Measurements from ENCODE around the gene MRPL1.
A peak's percentile ranks its signal among the peaks of the same experiment; 100 is the strongest.
"Not testable (repeated sequence)": the region's sequence is repeated elsewhere in the genome, so short reads cannot be mapped to it uniquely, and the experiment has no call there.

Gene MRPL1

DNA sequence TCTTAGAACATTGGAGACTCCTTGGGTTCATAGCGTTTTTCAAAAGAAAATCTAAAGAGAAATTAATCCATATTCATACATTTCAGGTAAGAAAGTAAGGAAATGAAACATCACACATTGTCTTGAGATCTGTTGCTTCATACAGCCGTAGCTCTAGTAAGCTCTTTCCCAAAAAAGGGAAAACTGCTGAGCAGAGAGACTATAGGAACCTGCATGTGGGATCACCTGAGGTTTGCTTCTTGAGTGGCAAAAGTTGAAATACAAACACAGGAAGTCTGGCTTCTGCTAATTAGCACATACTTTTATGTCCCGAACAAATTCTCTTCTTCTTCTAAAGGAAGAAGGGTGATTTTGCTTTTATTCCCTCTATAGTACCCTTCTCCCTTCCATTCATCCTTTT is 57.7 kb downstream of the MRPL1 start:
- no peak for DNase-seq

DNA sequence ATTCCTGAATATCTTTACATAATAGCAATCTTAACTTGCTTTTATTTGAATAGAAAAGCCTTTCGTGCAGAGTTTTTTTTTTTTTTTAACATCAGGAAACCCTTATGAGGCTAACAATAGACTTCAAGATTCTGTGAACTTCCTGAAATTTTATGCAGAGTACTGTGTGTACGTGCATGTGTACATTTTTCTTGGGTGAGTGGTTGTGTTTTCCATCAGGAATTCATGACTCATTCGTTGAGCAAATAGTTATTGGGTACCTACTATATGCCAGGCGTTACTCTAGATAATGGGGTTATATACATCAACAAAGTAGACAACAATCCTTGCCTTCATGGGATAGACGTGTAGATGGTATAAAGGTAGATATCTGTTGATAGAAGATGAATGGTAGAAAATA is 59.1 kb downstream of the MRPL1 start:
- DNase-seq = no peak

DNA sequence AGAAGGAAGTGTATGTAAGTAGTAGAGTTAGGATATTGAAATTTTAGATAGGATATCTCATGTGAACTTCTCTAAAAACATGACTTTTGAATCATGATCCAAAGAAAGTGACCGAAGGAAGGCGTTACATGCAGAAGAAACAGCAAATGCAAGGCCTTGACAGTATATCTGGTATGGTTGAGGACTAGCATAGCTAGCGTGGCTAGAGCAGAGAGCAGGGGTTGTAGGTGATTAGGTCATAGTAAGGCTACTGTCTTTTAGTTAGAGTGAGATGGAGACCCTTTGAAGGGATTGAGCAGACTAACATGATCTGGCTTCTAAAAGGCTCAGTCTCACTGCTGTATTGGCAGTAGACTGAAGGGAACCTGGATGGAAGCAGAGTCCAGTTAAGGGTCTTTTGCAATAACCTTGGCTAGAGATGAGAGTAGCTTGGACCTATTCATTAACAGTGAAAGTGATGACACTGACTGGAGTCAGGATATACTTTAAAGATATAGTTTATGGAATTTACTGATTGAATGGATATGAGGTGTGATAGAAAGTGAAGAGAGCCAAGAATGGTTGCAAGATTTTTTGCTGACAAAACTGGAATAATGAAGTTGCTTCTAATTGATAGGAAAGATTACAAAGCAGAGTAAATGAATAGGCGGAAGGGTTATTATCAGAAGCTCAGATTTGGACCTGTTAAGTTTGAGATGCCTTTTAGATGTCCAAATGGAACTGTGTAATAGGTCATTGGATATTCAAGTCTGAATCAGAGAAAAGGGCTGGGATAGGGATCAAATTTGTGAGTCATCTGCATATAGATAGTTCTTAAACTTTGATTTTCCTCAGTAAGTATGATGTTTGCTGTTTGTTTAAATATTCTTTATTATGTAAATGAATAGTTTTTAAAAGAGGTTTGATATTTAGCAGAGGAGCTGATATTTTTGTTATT is 59.8 kb downstream of the MRPL1 start:
- DNase-seq = no peak

DNA sequence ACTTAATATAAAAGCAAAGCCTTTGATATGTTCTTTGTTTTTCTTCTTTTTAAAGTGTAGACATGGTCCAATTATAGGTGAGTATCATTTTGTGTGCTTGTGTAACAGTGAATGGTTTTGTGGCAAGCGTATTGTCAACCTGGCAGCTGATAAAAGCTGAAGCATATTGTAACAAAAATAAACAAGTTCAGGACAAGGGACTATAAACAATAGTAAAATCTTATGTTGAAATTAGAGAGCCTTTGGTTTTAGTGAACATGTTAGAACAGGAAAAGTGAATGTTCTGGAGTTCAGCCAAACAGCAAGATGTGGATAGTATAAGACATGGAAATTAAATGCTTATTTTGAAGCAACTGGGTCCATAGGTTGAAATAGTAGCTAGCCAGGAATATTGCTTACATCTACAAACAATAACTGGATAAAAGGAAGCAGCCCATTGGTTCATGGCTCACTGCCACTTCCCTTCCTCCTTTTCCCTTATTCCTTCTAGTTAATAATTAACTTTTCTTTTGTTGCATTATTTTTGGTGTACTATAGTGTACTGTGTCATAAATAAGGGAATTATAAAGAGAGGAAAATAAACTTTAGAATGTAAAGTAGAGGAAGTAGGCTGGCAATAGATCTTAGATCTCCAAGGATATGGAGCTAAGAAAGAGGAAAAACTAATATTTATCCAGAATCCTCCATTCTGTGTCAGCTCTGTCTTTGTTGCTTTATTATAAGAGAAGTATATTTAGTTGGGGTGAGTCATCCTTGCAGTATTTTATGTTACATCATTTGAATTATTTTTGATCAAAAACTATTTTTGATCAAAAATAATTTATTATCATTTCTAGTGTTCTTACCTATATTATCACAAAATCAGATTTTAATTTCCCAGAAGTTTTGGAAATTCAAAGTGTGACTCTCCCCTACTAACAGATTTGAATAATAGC is 65.6 kb downstream of the MRPL1 start:
- no peak for DNase-seq

DNA sequence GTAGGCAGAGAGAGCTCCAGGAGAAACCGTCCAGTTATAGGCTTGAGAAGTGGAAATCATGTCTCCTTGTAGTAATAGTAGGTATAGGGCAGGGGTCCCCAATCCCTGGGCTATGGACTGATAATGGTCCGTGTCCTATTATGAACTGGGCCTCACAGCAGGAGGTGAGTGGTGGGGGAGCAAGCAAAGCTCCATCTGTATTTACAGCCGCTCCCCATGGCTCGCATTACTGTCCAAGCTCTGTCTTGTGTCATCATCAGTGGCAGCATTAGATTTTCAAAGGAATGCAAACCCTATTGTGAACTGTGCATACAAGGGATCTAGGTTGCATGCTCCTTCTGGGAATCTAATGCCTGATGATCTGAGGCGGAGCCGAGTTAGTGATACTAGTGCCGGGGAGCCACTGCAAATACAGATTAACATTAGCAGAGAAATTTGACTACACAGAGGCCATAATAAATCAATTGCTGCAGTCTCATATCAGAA is 67.6 kb downstream of the MRPL1 start:
- DNase-seq = no peak

DNA sequence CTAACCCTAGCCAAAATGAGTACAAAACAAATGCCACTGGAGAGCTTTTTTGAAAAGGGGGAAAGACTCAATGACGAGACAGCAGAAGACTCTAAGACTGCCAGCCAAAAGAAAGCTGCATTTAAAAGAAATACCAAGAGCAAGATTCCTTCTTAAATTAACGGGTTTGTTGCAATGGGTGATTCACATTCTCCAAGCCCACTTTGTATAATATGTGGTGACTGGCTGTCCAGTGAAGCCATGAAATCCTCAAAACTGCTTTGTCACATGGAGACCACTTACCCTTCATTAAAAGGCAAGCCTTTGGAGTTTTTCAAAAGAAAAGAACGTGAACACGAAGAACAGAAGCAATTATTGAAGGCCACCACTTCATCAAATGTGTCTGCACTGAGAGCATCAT is 68.2 kb downstream of the MRPL1 start:
- DNase-seq = no peak

DNA sequence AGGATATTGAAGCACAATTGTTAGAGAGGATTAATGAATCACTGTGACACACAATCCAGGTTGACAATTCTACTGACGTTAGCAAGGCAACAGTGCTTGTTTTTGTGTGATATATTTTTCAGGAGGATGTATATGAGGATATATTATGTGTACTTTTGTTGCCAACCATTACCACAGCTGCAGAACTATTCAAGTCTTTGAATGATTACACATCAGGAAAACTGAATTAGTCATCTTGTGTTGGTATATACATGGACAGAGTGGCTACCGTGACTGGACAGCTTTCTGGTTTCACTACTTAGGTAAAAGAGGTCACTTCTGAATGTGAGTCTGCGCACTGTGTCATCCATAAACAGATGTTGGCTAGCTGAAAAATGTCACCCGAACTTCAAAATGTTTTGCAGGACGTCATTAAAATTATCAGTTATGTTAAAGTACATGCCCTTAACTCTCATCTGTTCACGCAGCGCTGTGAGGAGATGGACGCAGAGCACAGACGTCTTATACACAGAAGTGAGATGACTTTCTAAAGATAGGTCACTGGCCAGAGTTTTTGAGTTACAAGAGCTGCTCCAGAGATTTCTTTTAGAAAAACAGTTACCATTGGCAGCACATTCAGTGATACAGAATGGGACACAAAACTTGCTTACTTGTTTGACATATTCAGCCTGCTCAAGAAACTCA is 69.0 kb downstream of the MRPL1 start:
- DNase-seq = no peak

- no peak for DNase-seq
Observed at GRCh38 chr4:77938560-77938959, 75.9 kb downstream of the MRPL1 start.

GRCh38 chr4:77945929-77946328 is 83.3 kb downstream of the MRPL1 start:
- not testable (repeated sequence) for DNase-seq

DNA sequence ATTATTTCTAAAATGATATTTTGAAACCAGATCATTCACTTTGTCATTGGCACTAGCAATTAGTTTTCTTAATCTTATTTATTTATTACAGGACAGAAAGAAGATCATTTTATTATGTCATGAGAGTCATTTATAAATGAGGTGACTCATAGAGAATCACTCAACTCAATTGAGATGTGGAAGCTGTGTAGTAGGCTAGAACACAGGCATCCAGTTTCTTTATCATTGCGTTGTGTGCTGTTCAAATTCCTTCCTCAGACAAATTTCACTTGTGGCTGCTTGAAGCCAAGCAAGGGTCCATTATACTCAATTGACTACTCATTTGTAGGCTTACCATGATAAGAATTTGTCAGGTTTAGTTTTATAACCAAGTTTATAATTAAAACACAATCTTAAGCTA is 87.6 kb downstream of the MRPL1 start:
- DNase-seq = no peak

DNA sequence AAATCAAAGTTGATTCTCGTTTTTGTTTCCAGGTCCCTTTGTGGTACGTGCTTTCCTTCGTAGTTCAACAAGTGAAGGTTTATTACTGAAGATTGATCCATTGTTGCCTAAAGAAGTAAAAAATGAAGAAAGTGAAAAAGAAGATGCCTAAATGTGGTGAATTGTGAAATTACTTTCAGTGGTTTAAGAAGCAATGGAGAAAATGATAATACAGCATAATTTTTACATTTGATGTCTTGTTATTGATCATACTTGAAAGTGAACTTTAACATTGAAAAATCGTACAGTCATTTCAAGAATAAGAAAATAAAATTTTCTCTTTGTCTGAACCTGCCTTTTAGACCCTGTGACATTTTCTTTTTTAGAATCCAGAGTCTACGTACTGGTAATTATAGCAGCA is 89.8 kb downstream of the MRPL1 start:
- DNase-seq = peak; percentile 47

GRCh38 chr4:77954690-77955089 is 92.1 kb downstream of the MRPL1 start:
- DNase-seq = no peak

- DNase-seq = no peak
Observed at GRCh38 chr4:77956917-77957316, 94.3 kb downstream of the MRPL1 start.

DNA sequence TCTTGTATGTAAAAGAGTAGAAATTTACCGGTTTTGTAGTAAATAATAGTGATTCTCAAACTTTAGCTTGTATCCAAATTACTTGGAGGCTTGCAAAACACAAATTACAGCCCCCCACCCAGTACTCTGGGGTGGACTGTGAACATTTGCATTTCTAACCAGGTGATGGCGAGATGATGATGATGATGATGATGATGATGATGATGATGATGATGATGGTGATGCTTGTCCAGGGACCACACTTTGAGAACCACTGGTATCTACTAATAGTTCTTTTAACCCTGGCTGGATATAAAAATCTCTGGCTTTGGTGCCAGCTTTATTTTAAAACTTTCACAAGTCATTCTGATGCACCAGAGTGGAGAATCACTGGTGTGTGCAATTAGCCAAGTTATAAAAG is 96.3 kb downstream of the MRPL1 start:
- DNase-seq = no peak

- peak; percentile 28 for DNase-seq
Observed at GRCh38 chr4:77959566-77960338, 97.1 kb downstream of the MRPL1 start.

- DNase-seq = no peak
Observed at GRCh38 chr4:77960367-77960766, 97.7 kb downstream of the MRPL1 start.

DNA sequence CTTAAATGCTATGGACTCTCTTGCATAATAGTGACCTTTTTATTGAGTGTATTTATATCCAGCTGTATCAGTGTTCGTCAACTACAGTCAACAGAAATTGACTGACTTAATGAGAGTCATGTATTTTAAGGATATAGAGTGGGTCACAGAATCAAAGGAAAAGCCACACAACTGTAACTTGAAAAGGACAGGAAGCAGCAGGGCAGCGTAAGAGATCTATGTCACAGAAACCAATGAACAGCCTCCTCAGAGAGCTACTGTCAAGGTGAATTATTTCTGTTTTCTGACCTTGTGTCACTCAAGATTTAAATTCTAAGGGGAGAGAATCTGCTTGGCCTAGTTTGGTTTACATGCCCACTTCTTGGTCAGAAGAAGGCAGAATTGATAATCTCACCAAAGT is 100.4 kb downstream of the MRPL1 start:
- no peak for DNase-seq

DNA sequence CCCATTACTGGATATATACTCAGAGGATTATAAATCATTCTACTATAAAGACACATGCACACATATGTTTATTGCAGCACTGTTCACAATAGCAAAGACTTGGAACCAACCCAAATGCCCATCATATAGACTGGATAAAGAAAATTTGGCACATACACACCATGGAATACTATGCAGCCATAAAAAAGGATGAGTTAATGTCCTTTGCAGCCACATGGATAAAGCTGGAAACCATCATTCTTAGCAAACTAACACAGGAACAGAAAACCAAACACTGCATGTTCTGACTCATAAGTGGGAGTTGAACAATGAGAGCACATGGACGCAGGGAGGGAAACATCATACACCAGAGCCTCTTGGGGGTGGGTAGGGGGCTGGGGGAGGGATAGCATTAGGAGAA is 111.0 kb downstream of the MRPL1 start:
- not testable (repeated sequence) for DNase-seq

DNA sequence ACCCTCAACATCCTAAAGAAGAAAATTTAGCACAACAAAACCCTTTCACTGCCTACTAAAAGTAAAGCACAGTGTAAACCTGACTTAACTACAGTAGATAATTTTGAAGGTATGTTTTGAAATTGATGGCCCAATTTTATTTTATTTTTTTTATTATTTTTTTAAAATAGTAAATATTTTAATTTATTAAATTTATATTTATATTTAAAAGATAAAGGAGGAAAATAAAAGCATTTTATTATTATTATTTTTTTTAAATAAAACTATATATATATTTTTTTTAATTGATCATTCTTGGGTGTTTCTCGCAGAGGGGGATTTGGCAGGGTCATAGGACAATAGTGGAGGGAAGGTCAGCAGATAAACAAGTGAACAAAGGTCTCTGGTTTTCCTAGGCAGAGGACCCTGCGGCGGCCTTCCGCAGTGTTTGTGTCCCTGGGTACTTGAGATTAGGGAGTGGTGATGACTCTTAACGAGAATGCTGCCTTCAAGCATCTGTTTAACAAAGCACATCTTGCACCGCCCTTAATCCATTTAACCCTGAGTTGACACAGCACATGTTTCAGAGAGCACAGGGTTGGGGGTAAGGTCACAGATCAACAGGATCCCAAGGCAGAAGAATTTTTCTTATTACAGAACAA is 120.4 kb downstream of the MRPL1 start:
- not testable (repeated sequence) for DNase-seq

DNA sequence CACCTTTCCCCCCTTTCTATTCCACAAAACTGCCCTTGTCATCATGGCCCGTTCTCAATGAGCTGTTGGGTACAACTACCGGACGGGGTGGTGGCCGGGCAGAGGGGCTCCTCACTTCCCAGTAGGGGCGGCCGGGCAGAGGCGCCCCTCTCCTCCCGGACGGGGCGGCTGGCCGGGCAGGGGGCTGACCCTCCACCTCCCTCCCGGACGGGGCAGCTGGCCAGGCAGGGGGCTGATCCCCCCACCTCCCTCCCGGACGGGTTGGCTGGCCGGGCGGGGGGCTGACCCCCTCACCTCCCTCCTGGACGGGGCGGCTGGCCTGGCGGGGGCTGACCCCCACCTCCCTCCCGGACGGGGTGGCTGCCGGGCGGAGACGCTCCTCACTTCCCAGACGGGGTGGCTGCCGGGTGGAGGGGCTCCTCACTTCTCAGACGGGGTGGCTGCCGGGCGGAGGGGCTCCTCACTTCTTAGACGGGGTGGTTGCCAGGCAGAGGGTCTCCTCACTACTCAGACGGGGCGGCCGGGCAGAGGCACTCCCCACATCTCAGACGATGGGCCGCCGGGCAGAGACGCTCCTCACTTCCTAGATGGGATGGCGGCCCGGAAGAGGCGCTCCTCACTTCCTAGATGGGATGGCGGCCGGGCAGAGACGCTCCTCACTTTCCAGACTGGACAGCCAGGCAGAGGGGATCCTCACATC is 121.1 kb downstream of the MRPL1 start:
- not testable (repeated sequence) for DNase-seq

- no peak for DNase-seq
Observed at GRCh38 chr4:77989968-77990367, 127.3 kb downstream of the MRPL1 start.
